ENCODE results near the gene NEK2.
A peak's percentile ranks its signal among the peaks of the same experiment; 100 is the strongest.
"Not testable (repeated sequence)": the region's sequence is repeated elsewhere in the genome, so short reads cannot be mapped to it uniquely, and the experiment has no call there.

The NEK2 gene

DNA sequence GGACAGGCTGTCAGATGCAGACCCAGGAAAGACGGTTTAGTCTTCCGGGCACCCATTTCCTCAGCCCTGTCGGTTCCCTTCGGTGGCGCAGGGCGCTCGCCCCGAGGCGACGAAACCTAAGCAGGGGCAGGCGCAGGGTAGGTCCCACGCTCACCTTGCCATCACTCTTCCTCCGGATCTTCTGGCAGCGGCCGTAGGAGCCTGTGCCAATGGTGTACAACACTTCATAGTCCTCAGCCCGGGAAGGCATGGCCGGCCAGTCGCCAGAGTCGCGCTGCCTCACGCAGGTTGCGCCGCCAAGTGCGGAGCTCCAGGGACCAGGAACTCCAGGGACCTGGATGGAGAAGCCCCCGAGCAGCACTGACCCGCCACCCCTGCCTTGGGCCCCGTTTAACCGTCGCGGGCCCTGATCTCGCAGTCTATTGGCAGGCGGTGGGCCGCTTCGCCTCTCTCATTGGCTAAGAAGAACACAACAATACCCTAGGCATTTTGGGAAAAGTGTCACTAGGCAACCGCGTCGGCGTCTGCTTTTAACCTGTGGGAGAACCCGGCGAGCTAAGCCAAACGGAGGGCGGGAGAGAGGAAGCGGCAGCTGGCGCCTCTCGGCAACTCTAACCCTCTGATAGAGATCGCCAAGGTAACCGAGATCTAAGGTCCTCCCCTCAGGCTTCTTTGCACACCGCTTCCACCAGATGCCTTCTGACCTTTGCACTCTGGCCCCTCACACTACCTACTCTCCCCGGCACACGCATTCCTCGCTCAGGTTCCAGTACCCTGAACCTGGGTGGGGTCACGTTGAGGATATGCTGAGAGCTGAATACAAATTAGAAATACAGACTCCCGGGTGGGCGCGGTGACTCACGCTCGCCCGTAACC, at the start of gene NEK2:
TSS of gene NEK2 (minus strand) at position 392 of the 876 bp plus-strand sequence. CDS start at position 250, 142 bp downstream.
- DNase-seq (ENCODE audit: low read depth in 2 of 2), result peak; percentile 61 to 80

- no peak for DNase-seq (ENCODE audit: low read depth in 2 of 2)
Observed at GRCh38 chr1:211724687-211725196, 49.3 kb upstream of the NEK2 start.

GRCh38 chr1:211723273-211723672, 47.9 kb upstream of the NEK2 start:
- no peak for DNase-seq (ENCODE audit: low read depth in 2 of 2)

DNA sequence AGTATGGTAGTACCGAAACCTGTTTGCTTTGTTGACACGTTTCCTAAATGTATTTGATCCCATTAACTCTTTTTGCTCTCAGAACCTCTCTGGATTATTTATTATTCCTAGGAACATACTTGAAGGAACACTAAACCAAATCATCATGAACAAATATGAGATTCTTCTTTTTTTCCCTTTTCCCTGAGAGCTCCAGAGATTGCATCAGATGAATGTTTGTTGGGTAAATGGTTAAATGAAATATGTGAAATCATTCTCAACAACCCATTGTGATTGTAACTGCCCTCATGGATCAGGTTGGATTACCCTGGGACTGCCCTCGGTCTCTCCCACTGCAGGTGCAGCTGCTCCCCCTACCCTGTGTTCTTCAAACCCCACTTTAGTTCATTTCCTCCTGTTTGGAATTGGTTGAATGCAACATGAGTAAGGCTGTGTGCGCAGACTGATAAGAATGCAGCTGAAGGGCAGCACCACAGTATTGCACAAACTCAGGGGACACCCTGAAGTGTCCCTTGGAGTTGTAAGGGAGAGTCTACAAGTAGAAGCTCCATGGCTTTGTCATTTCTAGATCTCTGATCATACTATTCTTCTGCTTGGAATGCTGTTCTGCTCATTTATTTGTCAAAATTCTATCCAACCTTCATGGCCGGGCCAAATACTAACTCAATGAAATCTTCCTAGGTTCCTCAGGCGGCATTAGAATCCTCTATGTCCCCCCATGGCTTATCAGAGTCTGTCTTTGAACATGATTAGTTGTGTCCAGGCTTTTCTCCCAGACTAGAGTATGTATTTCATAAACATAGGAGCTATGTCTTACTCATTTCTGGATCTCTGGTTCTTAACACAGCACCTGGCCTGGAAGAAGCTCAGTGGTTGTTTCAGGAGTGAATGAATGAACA, 47.1 kb upstream of the NEK2 start:
- DNase-seq (ENCODE audit: low read depth in 2 of 2), result no peak

- not testable (repeated sequence) for DNase-seq (ENCODE audit: low read depth in 2 of 2)
Observed at GRCh38 chr1:211716555-211716954, 41.1 kb upstream of the NEK2 start.

DNA sequence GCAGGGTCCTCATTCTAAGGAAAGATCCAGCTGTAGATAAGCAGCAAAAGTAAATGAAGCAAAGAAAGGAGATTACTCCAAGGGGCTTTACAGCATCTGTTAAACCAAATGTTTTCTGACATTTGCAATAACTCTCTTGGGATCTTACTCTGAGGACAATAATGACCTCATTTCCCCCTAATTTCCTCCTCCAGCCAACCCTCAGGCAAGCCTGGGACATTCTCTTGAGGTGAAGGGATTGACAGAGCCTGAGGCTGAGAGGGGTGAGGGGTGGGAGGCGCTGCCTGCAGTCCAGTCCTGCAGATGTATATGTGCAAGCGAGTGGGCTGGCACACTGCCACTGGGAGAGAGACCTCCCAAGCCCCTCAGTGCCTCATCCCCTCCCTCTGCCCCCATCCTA, 40.5 kb upstream of the NEK2 start:
- DNase-seq (ENCODE audit: low read depth in 2 of 2), result no peak

- no peak for DNase-seq (ENCODE audit: low read depth in 2 of 2)
Observed at GRCh38 chr1:211714154-211714553, 38.7 kb upstream of the NEK2 start.

- no peak for DNase-seq (ENCODE audit: low read depth in 2 of 2)
Observed at GRCh38 chr1:211713231-211713630, 37.8 kb upstream of the NEK2 start.

- DNase-seq (ENCODE audit: low read depth in 2 of 2), result no peak
Observed at GRCh38 chr1:211711315-211711705, 35.9 kb upstream of the NEK2 start.

DNA sequence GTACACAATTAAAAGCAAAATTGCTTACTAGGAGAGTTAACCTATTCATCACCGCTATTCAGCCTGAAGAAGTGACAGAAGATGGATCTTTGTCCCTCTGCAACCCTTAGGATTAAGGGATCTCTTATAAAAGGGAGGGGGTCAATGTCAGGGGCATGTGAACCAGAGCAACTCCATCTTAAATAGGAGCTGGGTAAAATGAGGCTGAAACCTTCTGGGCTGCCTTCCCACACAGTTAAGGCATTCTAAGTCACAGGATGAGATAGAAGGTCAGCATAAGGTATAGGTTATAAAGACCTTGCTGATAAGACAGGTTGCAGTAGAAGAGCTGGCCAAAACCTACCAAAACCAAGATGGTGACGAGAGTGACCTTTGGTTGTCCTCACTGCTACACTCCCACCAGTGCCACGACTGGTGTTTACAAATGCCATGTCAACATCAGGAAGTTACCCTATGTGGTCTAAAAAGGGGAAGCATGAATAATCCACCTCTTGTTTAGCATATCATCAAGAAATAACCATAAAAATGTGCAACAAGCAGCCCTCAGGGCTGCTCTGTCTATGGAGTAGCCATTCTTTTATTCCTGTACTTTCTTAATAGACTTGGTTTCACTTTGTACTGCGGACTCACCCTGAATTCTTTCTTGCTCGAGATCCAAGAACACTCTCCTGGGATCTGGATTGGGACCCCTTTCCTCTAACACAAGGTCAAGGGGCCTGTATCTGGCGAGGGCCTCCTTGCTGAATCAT, 35.3 kb upstream of the NEK2 start:
- DNase-seq (ENCODE audit: low read depth in 2 of 2), result no peak

- DNase-seq (ENCODE audit: low read depth in 2 of 2), result no peak
Observed at GRCh38 chr1:211708926-211709325, 33.5 kb upstream of the NEK2 start.

- no peak for DNase-seq (ENCODE audit: low read depth in 2 of 2)
Observed at GRCh38 chr1:211708006-211708405, 32.6 kb upstream of the NEK2 start.

DNA sequence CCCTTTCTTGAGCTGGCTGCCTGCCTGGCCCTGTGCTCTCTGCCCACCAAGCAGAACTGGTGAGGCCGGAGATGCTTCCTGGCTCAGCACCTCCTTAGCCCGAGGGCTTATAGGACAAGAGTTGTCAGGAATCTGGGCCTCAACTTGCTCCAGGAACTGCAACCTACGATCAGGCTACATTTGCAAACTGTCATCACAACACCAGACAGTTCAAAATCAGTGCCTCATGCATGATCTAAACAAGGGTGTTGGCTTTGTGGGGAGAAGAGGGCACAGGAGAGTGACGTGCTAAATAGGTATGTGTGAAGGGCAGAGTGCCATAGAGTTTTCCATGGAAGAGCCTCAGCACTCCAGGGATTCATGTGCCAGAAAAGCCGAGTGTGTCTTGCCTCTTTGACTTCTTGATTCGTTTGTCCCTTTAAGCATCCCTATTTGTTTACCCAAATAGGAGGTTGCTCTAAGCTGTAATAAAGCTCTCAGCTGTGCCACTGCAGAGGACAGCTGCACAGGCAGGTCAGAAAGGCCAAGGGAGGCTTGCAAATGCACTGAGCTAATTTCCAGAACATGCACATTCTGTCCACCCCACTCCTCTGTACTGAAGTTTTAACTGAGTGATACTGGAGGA, 30.2 kb upstream of the NEK2 start:
- no peak for DNase-seq (ENCODE audit: low read depth in 2 of 2)

DNA sequence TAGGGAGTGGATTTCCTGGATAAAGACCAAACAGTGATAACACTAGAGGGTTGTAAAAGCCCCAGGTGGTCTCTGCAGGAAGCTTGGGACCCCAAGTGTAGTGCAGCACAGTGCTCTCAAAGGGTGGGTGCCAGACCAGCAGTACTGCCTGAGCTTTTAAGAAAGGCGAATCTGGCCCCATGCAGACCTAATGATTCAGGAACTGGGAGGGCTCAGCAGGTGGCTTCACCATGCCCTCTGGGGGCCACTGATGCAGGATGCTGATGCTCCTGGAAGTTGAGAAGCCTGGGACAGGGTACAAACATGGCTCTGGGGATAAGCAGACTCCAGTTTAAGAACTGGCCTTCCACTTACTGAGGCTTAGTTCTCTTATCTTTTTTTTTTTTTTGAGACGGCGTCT, 29.1 kb upstream of the NEK2 start:
- no peak for DNase-seq (ENCODE audit: low read depth in 2 of 2)

GRCh38 chr1:211703812-211704537, 28.6 kb upstream of the NEK2 start:
- no peak for DNase-seq (ENCODE audit: low read depth in 2 of 2)

DNA sequence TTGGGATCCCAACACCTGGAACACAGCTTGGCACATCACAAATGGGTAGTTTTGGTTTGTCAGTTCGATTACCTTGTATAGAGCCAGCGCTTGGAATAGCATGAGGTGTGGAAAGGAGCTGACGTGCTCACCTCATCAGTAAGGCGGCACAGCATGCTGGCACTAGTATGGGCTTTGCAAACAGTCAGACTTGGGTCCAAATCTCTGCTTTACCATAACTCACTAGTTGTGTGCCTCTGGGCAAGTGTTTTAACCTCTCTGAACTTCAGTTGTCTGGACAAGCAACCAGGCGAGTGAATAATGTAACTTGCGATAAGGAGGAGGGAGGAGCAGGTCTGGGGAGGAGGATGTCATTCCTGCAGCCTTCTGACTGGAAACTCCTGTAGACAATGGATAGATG, 26.3 kb upstream of the NEK2 start:
- DNase-seq (ENCODE audit: low read depth in 2 of 2), result no peak

- no peak for DNase-seq (ENCODE audit: low read depth in 2 of 2)
Observed at GRCh38 chr1:211699059-211699458, 23.6 kb upstream of the NEK2 start.

DNA sequence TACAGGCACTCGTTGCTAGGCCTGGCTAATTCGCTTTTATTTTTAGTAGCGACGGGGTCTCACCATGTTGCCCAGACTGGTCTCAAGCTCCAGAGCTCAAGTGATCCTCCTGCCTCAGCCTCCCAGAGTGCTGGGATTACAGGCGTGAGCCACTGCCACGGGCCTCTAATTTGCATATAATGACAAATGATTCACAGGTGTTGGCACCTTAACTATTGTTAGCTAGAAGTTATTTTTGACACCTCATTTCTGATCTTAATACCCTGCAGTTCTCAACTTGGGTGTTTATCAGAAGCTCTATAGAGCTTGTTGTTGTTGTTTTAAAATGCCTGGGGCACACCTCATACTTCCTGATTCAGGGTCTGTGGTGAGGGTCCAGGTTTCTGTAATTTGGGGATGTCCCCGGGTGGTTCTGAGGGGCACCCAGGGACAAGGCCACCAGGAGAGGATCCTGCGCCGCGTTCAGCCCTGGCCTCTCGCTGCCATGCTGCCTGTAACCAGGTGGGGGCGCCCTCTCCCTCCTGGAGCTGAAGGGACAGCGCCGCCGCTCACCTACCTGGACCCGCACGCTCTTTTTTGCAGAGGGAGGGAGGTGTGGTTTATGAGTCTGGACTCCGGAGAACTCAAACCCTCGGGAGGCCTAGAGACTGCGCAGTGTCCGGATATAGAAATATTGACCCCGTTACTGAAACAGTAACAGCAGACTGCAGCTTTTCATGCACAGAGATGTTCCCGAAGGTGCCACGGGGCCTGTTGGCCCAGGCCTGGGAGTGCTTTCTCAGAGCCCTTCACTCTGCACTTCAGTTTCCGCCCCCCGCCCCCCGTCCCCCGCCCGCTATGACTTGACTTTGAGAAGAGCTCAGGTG, 23.0 kb upstream of the NEK2 start:
- DNase-seq (ENCODE audit: low read depth in 2 of 2), result peak; percentile 71 to 82

DNA sequence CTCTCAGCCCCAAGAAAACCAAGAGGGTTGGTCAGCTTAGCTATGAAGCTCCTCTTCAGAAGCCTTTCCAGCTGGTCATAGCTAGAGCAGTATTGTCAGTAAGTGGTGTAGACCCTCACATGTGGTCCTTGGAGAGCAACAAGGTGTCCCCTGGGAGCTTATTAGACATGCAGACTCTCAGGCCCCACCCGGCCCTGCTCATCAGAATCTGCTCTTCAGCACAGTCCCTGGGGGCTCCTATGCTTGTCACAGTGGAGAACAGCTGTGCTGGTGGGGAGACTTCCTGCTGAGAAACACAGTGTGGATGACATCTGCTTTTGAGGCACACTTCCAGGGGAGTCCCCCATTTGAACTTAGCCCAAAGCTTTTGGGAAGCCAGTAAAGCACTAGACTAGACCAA, 21.9 kb upstream of the NEK2 start:
- DNase-seq (ENCODE audit: low read depth in 2 of 2), result no peak

All from activated CD4-positive, alpha-beta T cell treated with anti-CD3 and anti-CD28 coated beads for 24 hours (primary cell).